Measurements from ENCODE around the gene CMPK1. TPM values are rescaled to one million over a fixed set of nuclear protein-coding genes. Genes with fewer than 3 reads are reported as not detected.

The CMPK1 gene
- total RNA-seq, 1 experiment from 2014 or later, result 28.7 TPM

DNA sequence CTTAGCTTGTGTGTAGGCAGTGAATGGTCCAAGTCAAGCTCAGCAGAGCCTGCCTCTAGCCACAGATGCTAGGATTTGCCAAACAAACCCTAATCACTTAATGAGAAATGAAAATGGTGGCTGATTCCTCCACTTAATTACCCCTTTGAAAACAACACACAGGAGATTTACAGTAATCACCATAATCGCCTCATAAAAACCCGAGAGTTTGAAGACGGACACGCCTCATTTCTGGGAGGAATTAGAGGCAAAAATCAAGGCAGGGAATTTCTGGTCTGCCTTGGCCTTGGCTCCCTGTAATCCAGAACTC, 66.2 kb downstream of the CMPK1 start:
- no peak overlapping the region for H4K91ac ChIP-seq (ENCODE audit: insufficient read length, low read depth, low read length)
- H3K9ac ChIP-seq (ENCODE audit: extremely low read depth, insufficient read length, low read length), result no peak overlapping the region
- Mint-ChIP-seq H3K27ac (no peak overlapping the region), H3K9me3 (no peaks in the 10 kb centered on the region), H3K27me3 (ENCODE audit: low read depth) (peaks cover 77% of the 10 kb centered on the region), H3K4me3 (no peak overlapping the region), H3K4me1 (0 out of 4 replicates have a peak, but pooled peaks cover 0 to 5% of the 10 kb centered on the region in 2 experiments), H3K36me3 (ENCODE audit: insufficient read depth in 1 of 3, low read depth in 3 of 3) (no peaks in the 10 kb centered on the region)
- no peaks in the 10 kb centered on the region for H4K20me1 ChIP-seq (ENCODE audit: control insufficient read depth, insufficient read depth, insufficient read length)
- H2BK15ac ChIP-seq (ENCODE audit: low read depth, low read length), result no peak overlapping the region
- no peaks in the 10 kb centered on the region for H3K79me1 ChIP-seq (ENCODE audit: insufficient read depth, low read depth, low read length, poor library complexity, severe bottlenecking)
- no peak overlapping the region for H2BK20ac ChIP-seq (ENCODE audit: low read depth, low read length, poor library complexity, severe bottlenecking)
- H3K79me2 ChIP-seq (ENCODE audit: insufficient read depth, low read length), result no peaks in the 10 kb centered on the region
- H3K4me2 ChIP-seq (ENCODE audit: insufficient read depth, insufficient read length, low read length), result no peak overlapping the region
- no peak overlapping the region for H4K5ac ChIP-seq (ENCODE audit: insufficient read length, low read depth, low read length)
- TF ChIP-seq, protein P1, sequence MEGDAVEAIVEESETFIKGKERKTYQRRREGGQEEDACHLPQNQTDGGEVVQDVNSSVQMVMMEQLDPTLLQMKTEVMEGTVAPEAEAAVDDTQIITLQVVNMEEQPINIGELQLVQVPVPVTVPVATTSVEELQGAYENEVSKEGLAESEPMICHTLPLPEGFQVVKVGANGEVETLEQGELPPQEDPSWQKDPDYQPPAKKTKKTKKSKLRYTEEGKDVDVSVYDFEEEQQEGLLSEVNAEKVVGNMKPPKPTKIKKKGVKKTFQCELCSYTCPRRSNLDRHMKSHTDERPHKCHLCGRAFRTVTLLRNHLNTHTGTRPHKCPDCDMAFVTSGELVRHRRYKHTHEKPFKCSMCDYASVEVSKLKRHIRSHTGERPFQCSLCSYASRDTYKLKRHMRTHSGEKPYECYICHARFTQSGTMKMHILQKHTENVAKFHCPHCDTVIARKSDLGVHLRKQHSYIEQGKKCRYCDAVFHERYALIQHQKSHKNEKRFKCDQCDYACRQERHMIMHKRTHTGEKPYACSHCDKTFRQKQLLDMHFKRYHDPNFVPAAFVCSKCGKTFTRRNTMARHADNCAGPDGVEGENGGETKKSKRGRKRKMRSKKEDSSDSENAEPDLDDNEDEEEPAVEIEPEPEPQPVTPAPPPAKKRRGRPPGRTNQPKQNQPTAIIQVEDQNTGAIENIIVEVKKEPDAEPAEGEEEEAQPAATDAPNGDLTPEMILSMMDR (conservative IDR thresholded peaks at IDR 0.05), result no peak
- no peak overlapping the region for H3K56ac ChIP-seq (ENCODE audit: insufficient read length, low read depth, low read length)
- no peak overlapping the region for H3K14ac ChIP-seq (ENCODE audit: insufficient read depth, low read length)
- H3T11ph ChIP-seq (ENCODE audit: low read length), result no peak overlapping the region
- no peak overlapping the region for H3K18ac ChIP-seq (ENCODE audit: insufficient read length, low read depth, low read length)
- H3K27ac ChIP-seq (ENCODE audit: insufficient read length, low read depth, low read length), result no peak overlapping the region
- H2BK12ac ChIP-seq (ENCODE audit: insufficient read length, low read depth, low read length), result no peak overlapping the region
- H2AFZ ChIP-seq (ENCODE audit: low read length), result no peak overlapping the region
- H3K23me2 ChIP-seq (ENCODE audit: insufficient read length, low read depth, low read length, poor library complexity, severe bottlenecking), result no peaks in the 10 kb centered on the region
- no peaks in the 10 kb centered on the region for H3K9me3 ChIP-seq (ENCODE audit: control insufficient read depth, low read depth, low read length)
- no peak overlapping the region for H3K23ac ChIP-seq (ENCODE audit: insufficient read length, low read depth, low read length)
- DNase-seq, result no peak
- no peak overlapping the region for H2BK5ac ChIP-seq (ENCODE audit: insufficient read length, low read length)
- no peak overlapping the region for H3K4ac ChIP-seq (ENCODE audit: low read depth, low read length)
- no peaks in the 10 kb centered on the region for H3K4me1 ChIP-seq (ENCODE audit: insufficient read depth, low read length)
- no peak overlapping the region for H2BK120ac ChIP-seq (ENCODE audit: low read depth, low read length, poor library complexity, severe bottlenecking)
- no peaks in the 10 kb centered on the region for H3K27me3 ChIP-seq (ENCODE audit: insufficient read depth, low read length)
- H4K8ac ChIP-seq (replicated peaks; ENCODE audit: insufficient read length, low read depth, low read length), result no peak overlapping the region
- H2AK5ac ChIP-seq (ENCODE audit: insufficient read length, low read length), result no peak overlapping the region
- WGBS (ENCODE audit: extremely low coverage, insufficient read length, low lambda C conversion rate), result no CpG with 5 or more reads among the region's 4 CpGs

Data from H9 (cell line).